IMR-90 (cell line): ENCODE data around the gene SPRYD7. TPM values are rescaled to one million over a fixed set of nuclear protein-coding genes. Genes with fewer than 3 reads are reported as not detected.

Experiments
- ATAC-seq: fragments of 200-7000 bp; cut with Tn5 transposase; 2 replicates; pipeline ENCODE4 v1.9.1; 2020; ENCODE audit warnings: low read depth, mild to moderate bottlenecking, moderate library complexity
- BruUV-seq: library from RNA; stranded (reverse); fragments of 400-500 nt; replicated peaks from 2 replicates; lab custom pipeline; 2021; lab: Mats Ljungman, UMichigan
- CTCF ChIA-PET: fragments of 300-600 bp; formaldehyde crosslinking; extraction: SDS; loops from one replicate; lab custom pipeline; 2021; ENCODE audit warnings: antibody characterized with exemption; lab: Yijun Ruan, JAX
- POLR2A ChIA-PET: fragments of 300-600 bp; sonication (Branson Sonifier 250); formaldehyde crosslinking; loops from one replicate; lab custom pipeline; 2022; ENCODE audit warnings: antibody characterized with exemption; ENCODE audit not compliant: unreplicated experiment; lab: Charles Lee
- DNase-seq: peaks from one replicate; pipeline ENCODE4 v3.0.0; 2013
- H2AFZ ChIP-seq: replicated peaks from 2 replicates; pipeline ENCODE3; 2013; ENCODE audit warnings: low read length, mild to moderate bottlenecking; ENCODE audit not compliant: poor library complexity
- H2AK5ac ChIP-seq: 2 replicates; pipeline ENCODE4 v1.6.1; 2013; ENCODE audit warnings: low read depth, low read length, inconsistent platforms
- H2AK9ac ChIP-seq: replicated peaks from 2 replicates; pipeline ENCODE3; 2013; ENCODE audit warnings: mild to moderate bottlenecking, low read depth, low read length, moderate library complexity; ENCODE audit not compliant: poor library complexity
- H2BK120ac ChIP-seq: 2 replicates; pipeline ENCODE4 v1.6.1; 2013; ENCODE audit warnings: low read depth, low read length, inconsistent platforms
- H2BK15ac ChIP-seq: 3 replicates; pipeline ENCODE4 v1.6.1; 2013; ENCODE audit warnings: low read depth, low read length, inconsistent platforms
- H2BK20ac ChIP-seq: 2 replicates; pipeline ENCODE4 v1.6.1; 2013; ENCODE audit warnings: low read depth, mild to moderate bottlenecking, inconsistent platforms, low read length, moderate library complexity
- H2BK5ac ChIP-seq: 2 replicates; pipeline ENCODE4 v1.6.1; 2013; ENCODE audit warnings: mild to moderate bottlenecking, low read depth, low read length, inconsistent platforms; ENCODE audit not compliant: poor library complexity, severe bottlenecking
- H3K14ac ChIP-seq: replicated peaks from 2 replicates; pipeline ENCODE4 v1.6.1; 2013; ENCODE audit warnings: low read depth, low read length, inconsistent platforms
- H3K18ac ChIP-seq: 2 replicates; pipeline ENCODE4 v1.6.1; 2013; ENCODE audit warnings: low read depth, low read length, control low read depth
- H3K23ac ChIP-seq: 2 replicates; pipeline ENCODE4 v1.6.1; 2013; ENCODE audit warnings: low read depth, low read length, inconsistent platforms
- H3K27ac ChIP-seq: 2 replicates; pipeline ENCODE4 v1.5.1; 2013; ENCODE audit warnings: mild to moderate bottlenecking, control low read depth, low read length; ENCODE audit not compliant: insufficient read depth
- H3K27me3 ChIP-seq: 2 replicates; pipeline ENCODE4 v1.6.1; 2013; ENCODE audit warnings: low read length; ENCODE audit not compliant: control insufficient read depth, insufficient read depth
- H3K36me3 ChIP-seq: 2 replicates; pipeline ENCODE4 v1.6.1; 2013; ENCODE audit warnings: low read length, mixed read lengths; ENCODE audit not compliant: control insufficient read depth, insufficient read depth
- H3K4ac ChIP-seq: 2 replicates; pipeline ENCODE4 v1.6.1; 2013; ENCODE audit warnings: low read depth, low read length, inconsistent platforms
- H3K4me1 ChIP-seq: 2 replicates; pipeline ENCODE4 v1.6.1; 2013; ENCODE audit warnings: low read length, mixed read lengths; ENCODE audit not compliant: control insufficient read depth, insufficient read depth
- H3K4me2 ChIP-seq: 2 replicates; pipeline ENCODE4 v1.6.1; 2013; ENCODE audit warnings: low read depth, mild to moderate bottlenecking, control low read depth, low read length, moderate library complexity
- H3K4me3 ChIP-seq: 2 replicates; pipeline ENCODE4 v1.5.1; 2013; ENCODE audit warnings: low read depth, mild to moderate bottlenecking, control low read depth, low read length, moderate library complexity; ENCODE audit not compliant: insufficient read depth
- H3K56ac ChIP-seq: 2 replicates; pipeline ENCODE4 v1.6.1; 2013; ENCODE audit warnings: low read length, inconsistent platforms; ENCODE audit not compliant: insufficient read depth; ENCODE audit errors: extremely low read depth
- H3K79me1 ChIP-seq, 2 experiments: 2 replicates each; pipeline ENCODE4 v1.6.1; 2013; ENCODE audit warnings: low read length in 2 of 2, inconsistent platforms in 1 of 2, low read depth in 1 of 2
- H3K9ac ChIP-seq: 2 replicates; pipeline ENCODE4 v1.6.1; 2013; ENCODE audit warnings: low read depth, low read length, control low read depth
- H3K9me1 ChIP-seq: 2 replicates; pipeline ENCODE4 v1.6.1; 2013; ENCODE audit warnings: low read length, inconsistent platforms; ENCODE audit not compliant: insufficient read depth
- H3K9me3 ChIP-seq: 2 replicates; pipeline ENCODE4 v1.6.1; 2013; ENCODE audit warnings: low read length; ENCODE audit not compliant: control insufficient read depth, insufficient read depth
- H4K20me1 ChIP-seq: 2 replicates; pipeline ENCODE4 v1.6.1; 2013; ENCODE audit warnings: low read length, inconsistent platforms; ENCODE audit not compliant: insufficient read depth
- H4K5ac ChIP-seq: 2 replicates; pipeline ENCODE4 v1.6.1; 2013; ENCODE audit warnings: mild to moderate bottlenecking, low read depth, low read length, control low read depth
- H4K8ac ChIP-seq, 2 experiments: 2 replicates each; pipeline ENCODE4 v1.6.1; 2013; ENCODE audit warnings: low read depth in 2 of 2, low read length in 2 of 2, control low read depth in 1 of 2, inconsistent platforms in 1 of 2
- H4K91ac ChIP-seq: 2 replicates; pipeline ENCODE4 v1.6.1; 2013; ENCODE audit warnings: low read depth, low read length, inconsistent platforms; ENCODE audit not compliant: insufficient read depth
- FOS ChIP-seq: fragments of 150-350 bp; IDR thresholded peaks from 2 replicates; pipeline ENCODE4 v1.6.1; 2016; ENCODE audit warnings: low read depth, low read length
- SMC3 ChIP-seq: fragments of 150-350 bp; IDR thresholded peaks from 2 replicates; pipeline ENCODE4 v1.6.1; 2016; ENCODE audit warnings: low read depth, mild to moderate bottlenecking, antibody characterized with exemption, low read length, moderate library complexity
- USF2 ChIP-seq: fragments of 150-350 bp; IDR thresholded peaks from 2 replicates; pipeline ENCODE4 v1.6.1; 2017; ENCODE audit warnings: mild to moderate bottlenecking, antibody characterized with exemption, low read length, low read depth
- WGBS, 2 experiments: methylation state at CpG; one replicate each; pipeline versions ENCODE4 v1.1.5 to v1.1.7; 2013; ENCODE audit warnings: missing lambda C conversion rate in 2 of 2; ENCODE audit not compliant: insufficient read length in 1 of 2; ENCODE audit errors: extremely low coverage in 2 of 2; 5-methylcytosine and 5-hydroxymethylcytosine counted together
- dilution Hi-C: fragments of 300-500 bp; cut with HindIII; formaldehyde crosslinking; loops from one replicate; pipeline ENCODE4 v1.14.3; 2018; ENCODE audit warnings: low sequenced_read_pairs; ENCODE audit not compliant: unreplicated experiment
- in situ Hi-C: fragments of 300-500 bp; cut with MboI; formaldehyde crosslinking; loops from 3 replicates; pipeline ENCODE4 v1.14.3; 2019; ENCODE audit warnings: low sequenced_read_pairs, inconsistent platforms, mixed read lengths
- intact Hi-C: fragments of 100-400 bp; cut with micrococcal nuclease; formaldehyde crosslinking; loops from 2 replicates; pipeline ENCODE4 v1.10.0; 2022
- polyA plus RNA-seq, 3 experiments: library from polyadenylated mRNA; depleted of rRNA; stranded (reverse); fragments of >200 nt; gene quantifications; 2 replicates each; pipeline ENCODE4 v1.2.3, GENCODE V29; 2012; ENCODE audit warnings: low replicate concordance in 1 of 3
- total RNA-seq: library from RNA; depleted of rRNA; stranded (reverse); fragments of >200 nt; gene quantifications from 2 replicates; pipeline ENCODE4 v1.2.3, GENCODE V29; 2012

Gene SPRYD7
- total and polyA plus RNA-seq, 2 of the 4 experiments (the other 2 are of a cell fraction) = 5.6 to 20.2 TPM

- POLR2A ChIA-PET = no interaction called here
Observed at GRCh38 chr13:49877629-49878218, 58.4 kb downstream of the SPRYD7 start.

More at GRCh38 chr13:49877629-49878218, 58.4 kb downstream of the SPRYD7 start:
- Histone ChIP-seq H2AK5ac (no peak overlapping the region), H4K5ac (no peak overlapping the region), H3K18ac (no peak overlapping the region), H2AK9ac (no peak overlapping the region), H3K27me3 (no peaks in the 10 kb centered on the region), H2AFZ (no peak overlapping the region), H3K4me1 (no peaks in the 10 kb centered on the region), H3K14ac (no peak overlapping the region), H2BK120ac (no peak overlapping the region), H4K20me1 (no peaks in the 10 kb centered on the region), H3K79me1 (no peaks in the 10 kb centered on the region), H2BK5ac (no peak overlapping the region), H3K4ac (no peak overlapping the region), H2BK15ac (no peak overlapping the region), H3K27ac (no peak overlapping the region), H3K9me3 (peaks cover 30% of the 10 kb centered on the region), H3K4me2 (no peak overlapping the region), H4K91ac (no peak overlapping the region), H3K9me1 (no peaks in the 10 kb centered on the region), H3K36me3 (no peaks in the 10 kb centered on the region), H3K4me3 (no peak overlapping the region), H4K8ac (no peak overlapping the region), H3K23ac (no peak overlapping the region), H3K56ac (no peak overlapping the region), H2BK20ac (no peak overlapping the region), H3K9ac (no peak overlapping the region)
- no peak for ATAC-seq
- dilution Hi-C loops (no loop called here), in situ Hi-C loops (no loop called here), intact Hi-C loops (no loop called here)
- CTCF ChIA-PET = no interaction called here
- no CpG with 5 or more reads among the region's 3 CpGs for WGBS, 2 experiments
- BruUV-seq = no TSS peak
- TF ChIP-seq SMC3 (no peak), USF2 (no peak), FOS (no peak)
- DNase-seq = no peak
